Ishikawa (cell line): ENCODE data around the gene CCM2.

Experiments
- CEBPB ChIP-seq: IDR thresholded peaks from 2 replicates; pipeline ENCODE4 v1.6.1; 2012
- CREB1 ChIP-seq: IDR thresholded peaks from 2 replicates; pipeline ENCODE4 v1.6.1; 2012; ENCODE audit warnings: low read depth
- EGR1 ChIP-seq: IDR thresholded peaks from 2 replicates; pipeline ENCODE4 v1.6.1; 2012
- EP300 ChIP-seq: IDR thresholded peaks from 2 replicates; pipeline ENCODE4 v1.6.1; 2012; ENCODE audit warnings: borderline replicate concordance
- FOXM1 ChIP-seq: IDR thresholded peaks from 2 replicates; pipeline ENCODE4 v1.6.1; 2012; ENCODE audit warnings: low read depth, borderline replicate concordance
- MAX ChIP-seq: IDR thresholded peaks from 2 replicates; pipeline ENCODE4 v1.6.1; 2012
- NFIC ChIP-seq: IDR thresholded peaks from 2 replicates; pipeline ENCODE4 v1.6.1; 2012
- RAD21 ChIP-seq: IDR thresholded peaks from 2 replicates; pipeline ENCODE4 v1.6.1; 2012; ENCODE audit warnings: low read depth
- REST ChIP-seq: IDR thresholded peaks from 2 replicates; pipeline ENCODE4 v1.6.1; 2012; ENCODE audit warnings: low read depth, mild to moderate bottlenecking
- TAF1 ChIP-seq: IDR thresholded peaks from 2 replicates; pipeline ENCODE4 v1.6.1; 2012; ENCODE audit warnings: low read depth, mild to moderate bottlenecking
- TCF12 ChIP-seq: IDR thresholded peaks from 2 replicates; pipeline ENCODE4 v1.6.1; 2012; ENCODE audit warnings: low read depth
- TEAD4 ChIP-seq: IDR thresholded peaks from 2 replicates; pipeline ENCODE4 v1.6.1; 2012
- USF1 ChIP-seq: IDR thresholded peaks from 2 replicates; pipeline ENCODE4 v1.6.1; 2012
- YY1 ChIP-seq: IDR thresholded peaks from 2 replicates; pipeline ENCODE4 v1.6.1; 2012; ENCODE audit warnings: low read depth
- ZBTB7A ChIP-seq: IDR thresholded peaks from 2 replicates; pipeline ENCODE4 v1.6.1; 2012; ENCODE audit warnings: low read depth

CCM2 gene

GRCh38 chr7:45084901-45085618, 85.1 kb downstream of the CCM2 start:
- TF ChIP-seq TAF1, result no peak
- TF ChIP-seq CREB1, result no peak
- no peak for TF ChIP-seq EGR1
- no peak for TF ChIP-seq RAD21
- TF ChIP-seq NFIC, result no peak
- TF ChIP-seq ZBTB7A, result no peak
- no peak for TF ChIP-seq TEAD4
- TF ChIP-seq FOXM1, result no peak

GRCh38 chr7:45085619-45086200, 85.7 kb downstream of the CCM2 start:
- TF ChIP-seq REST, result no peak
- TF ChIP-seq EGR1, result no peak
- no peak for TF ChIP-seq CEBPB
- TF ChIP-seq YY1, result no peak
- no peak for TF ChIP-seq ZBTB7A
- no peak for TF ChIP-seq EP300
- no peak for TF ChIP-seq FOXM1
- TF ChIP-seq USF1, result no peak
- no peak for TF ChIP-seq TEAD4
- no peak for TF ChIP-seq RAD21
- TF ChIP-seq TCF12, result no peak
- TF ChIP-seq TAF1, result no peak
- no peak for TF ChIP-seq NFIC
- TF ChIP-seq CREB1, result no peak
- no peak for TF ChIP-seq MAX

GRCh38 chr7:45086331-45087065, 86.5 kb downstream of the CCM2 start:
- no peak for TF ChIP-seq EP300
- TF ChIP-seq USF1, result no peak
- TF ChIP-seq TAF1, result no peak
- TF ChIP-seq CREB1, result no peak
- no peak for TF ChIP-seq YY1
- no peak for TF ChIP-seq TEAD4
- TF ChIP-seq NFIC, result no peak
- TF ChIP-seq MAX, result no peak
- TF ChIP-seq EGR1, result no peak
- no peak for TF ChIP-seq RAD21
- TF ChIP-seq FOXM1, result no peak

- TF ChIP-seq RAD21, result no peak
- no peak for TF ChIP-seq TCF12
- no peak for TF ChIP-seq ZBTB7A
- no peak for TF ChIP-seq FOXM1
- TF ChIP-seq NFIC, result no peak
- TF ChIP-seq MAX, result no peak
- no peak for TF ChIP-seq REST
Observed at GRCh38 chr7:45087301-45088145, 87.5 kb downstream of the CCM2 start.

- TF ChIP-seq NFIC (no peak), REST (no peak), YY1 (no peak), TAF1 (no peak), RAD21 (no peak), EGR1 (no peak), ZBTB7A (no peak), MAX (no peak), EP300 (no peak), TCF12 (no peak), FOXM1 (no peak), TEAD4 (no peak), CEBPB (no peak), USF1 (no peak), CREB1 (no peak)
Observed at GRCh38 chr7:45088146-45088701, 88.2 kb downstream of the CCM2 start.
